GM19035 (cell line): ENCODE data around the gene TMEM131.
"Not testable (repeated sequence)": the region's sequence is repeated elsewhere in the genome, so short reads cannot be mapped to it uniquely, and the experiment has no call there.

ENCODE experiments used
- ATAC-seq: cut with Tn5 transposase; IDR thresholded peaks from one replicate; pipeline ENCODE4 v1.9.1; 2021; ENCODE audit not compliant: unreplicated experiment

Gene TMEM131

DNA sequence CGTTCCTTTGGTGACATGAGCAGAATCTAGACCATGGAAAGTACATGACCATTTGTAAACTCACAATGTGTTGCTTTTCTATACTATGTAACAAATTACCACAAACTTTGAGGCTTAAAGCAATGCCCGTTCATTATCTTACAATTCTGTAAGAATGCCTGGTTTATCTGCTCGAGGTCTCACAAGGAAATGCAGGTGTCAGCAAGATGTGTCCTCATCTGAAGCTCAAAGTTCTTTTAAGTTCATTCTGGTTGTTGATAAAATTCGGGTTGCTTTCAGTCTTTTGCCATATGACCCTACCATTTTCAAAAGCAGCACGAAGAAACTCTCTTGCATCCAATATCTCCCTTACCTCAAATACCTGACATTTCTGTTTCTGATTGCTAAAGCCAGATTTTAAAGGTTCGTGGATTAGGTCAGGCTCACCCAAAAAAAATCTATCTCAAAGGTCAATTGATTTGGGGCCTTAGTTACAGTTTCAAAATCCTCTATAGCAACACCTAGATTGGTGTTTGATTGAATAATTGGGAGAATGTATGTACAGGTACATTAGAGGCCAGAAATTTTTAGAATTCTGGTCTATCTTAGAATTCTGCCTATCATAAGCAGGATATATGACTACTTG, 125.9 kb downstream of the TMEM131 start:
- no peak for ATAC-seq

DNA sequence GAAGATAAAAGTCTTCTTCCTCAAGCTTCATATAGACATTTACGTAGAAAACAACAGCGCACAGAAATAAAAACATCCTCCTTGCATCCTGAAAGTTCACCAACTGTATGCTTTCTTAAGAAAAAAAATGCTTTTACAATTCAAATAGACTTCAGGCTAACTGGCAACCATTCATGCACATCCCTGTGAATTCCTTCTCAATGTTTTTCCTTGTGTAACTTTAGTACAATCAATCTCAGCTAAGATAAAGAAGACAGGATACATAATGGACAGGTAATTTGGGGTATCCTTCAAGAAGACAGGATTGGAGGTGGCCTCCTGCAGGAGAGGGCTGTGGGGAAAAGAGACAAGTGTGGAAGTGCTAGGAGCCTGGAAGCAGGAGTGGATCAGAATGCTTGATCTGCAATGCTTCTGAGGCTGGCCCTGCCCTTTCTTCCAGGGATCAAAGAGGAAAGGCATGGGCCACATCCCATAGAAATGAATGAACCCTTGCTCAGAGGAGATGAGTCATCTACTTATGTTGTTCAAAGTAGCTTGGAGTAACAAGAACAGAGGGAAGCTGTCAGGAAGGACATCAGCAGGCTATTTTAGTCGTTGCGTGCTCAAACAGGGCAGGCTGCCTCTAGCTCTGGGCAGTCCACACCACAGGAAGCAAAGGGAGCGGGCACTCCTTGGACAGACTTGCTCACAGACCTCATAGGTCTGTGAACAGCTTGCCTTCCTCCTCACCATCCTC, 126.6 kb downstream of the TMEM131 start:
- no peak for ATAC-seq

DNA sequence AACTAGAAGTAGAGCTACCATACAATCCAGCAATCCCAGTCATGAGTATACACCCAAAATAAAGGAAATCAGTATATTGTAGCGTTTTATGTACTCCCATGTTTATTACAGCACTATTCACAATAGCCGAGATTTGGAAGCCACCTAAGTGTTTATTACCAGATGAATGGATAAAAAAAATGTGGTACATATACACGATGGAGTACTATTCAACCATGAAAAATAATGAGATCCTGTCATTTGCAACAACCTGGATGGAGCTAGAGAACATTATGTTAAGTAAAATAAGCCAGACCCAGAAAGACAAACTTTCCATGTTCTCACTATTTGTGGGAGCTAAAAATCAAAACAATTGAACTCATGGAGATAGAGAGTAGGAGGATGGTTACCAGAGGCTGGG, 131.9 kb downstream of the TMEM131 start:
- no peak for ATAC-seq

DNA sequence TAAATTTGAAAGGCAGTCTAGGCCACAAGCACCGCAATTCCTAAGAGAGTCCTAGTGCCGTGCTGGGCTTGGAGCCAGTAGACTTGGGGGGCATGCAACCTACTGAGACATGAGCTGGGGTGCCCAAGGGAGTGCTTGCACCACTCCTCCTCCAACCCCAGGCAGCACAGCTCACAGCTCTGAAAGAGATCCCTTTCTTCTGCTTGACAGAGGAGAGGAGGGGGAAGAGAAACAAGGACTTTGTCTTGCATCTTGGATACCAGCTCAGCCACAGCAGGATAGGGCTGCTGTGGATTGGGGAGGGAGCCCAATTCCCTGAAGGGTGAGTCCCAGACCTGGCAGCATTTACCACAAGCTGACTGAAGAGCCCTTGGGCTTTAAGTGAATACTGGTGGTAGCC, 134.6 kb downstream of the TMEM131 start:
- no peak for ATAC-seq

DNA sequence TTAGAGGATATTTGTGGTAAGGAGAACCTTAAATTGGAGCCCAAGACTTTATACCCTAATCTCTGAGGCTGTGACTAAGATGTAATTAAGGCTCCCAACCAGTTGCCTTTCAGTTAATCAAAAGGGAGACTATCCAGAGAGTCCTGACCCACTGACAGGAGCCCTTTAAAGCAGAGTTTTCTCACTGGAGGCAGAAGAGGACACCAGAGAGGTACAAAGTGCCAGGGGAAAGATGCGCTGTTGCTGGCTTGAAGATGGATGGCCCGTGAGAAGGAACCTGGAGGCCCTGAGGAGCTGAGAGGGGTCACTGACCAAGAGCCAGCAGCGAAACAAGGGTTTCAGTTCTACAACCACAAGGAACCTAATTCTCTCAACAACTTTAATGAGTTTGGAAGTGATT, 137.3 kb downstream of the TMEM131 start:
- ATAC-seq, result no peak

DNA sequence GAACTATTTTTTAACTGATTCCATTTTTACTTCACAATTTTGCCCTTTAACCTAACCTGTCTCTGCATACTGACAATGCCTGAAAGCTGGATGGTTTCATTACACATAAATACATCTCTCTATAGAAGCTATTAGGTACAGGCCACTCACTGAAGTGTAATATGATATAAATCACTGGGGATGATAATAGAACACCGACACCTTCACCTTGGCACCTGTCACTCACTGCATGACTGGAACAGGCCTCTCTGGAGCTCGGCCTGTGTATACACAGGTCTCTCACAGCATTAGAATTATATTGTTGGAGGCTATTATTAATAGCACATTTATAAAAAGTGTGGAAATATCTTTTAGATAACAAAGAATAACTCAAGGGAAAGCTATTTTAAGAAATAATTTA, 138.2 kb downstream of the TMEM131 start:
- ATAC-seq, result no peak

DNA sequence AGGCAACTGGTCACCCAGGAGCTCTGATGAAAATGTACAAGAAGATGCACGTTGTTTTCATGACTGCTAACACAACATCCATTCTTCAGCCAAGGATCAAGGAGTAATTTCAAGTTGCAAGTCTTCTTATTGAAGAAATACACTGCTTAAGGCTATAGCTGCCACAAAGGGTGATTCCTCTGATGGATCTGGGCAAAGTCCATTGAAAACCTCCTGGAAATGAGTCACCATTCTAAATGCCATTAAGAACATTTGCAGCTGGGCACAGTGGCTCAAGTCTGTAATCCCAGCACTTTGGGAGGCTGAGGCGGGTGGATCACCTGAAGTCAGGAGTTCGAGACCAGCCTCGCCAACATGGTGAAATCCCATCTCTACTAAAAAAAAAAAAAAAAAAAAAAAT, 142.7 kb downstream of the TMEM131 start:
- not testable (repeated sequence) for ATAC-seq

DNA sequence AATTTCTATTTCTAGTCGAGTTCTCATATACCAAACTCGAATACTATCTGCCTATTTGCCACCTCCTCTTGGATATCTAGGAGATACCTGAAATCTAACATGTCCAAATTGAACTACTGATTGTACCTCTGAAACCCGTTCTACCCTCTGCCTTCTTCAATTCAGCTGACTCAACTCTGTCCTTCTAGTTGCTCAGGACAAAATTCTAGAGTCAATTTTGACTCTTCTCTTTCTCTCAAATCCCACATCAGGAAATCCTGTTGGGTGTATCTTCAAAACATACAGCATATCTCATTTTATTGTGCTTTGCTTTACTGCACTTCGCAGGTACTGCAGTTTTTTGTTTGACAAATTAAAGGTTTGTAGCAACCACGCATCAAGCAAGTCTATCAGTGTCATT, 144.6 kb downstream of the TMEM131 start:
- ATAC-seq, result no peak

DNA sequence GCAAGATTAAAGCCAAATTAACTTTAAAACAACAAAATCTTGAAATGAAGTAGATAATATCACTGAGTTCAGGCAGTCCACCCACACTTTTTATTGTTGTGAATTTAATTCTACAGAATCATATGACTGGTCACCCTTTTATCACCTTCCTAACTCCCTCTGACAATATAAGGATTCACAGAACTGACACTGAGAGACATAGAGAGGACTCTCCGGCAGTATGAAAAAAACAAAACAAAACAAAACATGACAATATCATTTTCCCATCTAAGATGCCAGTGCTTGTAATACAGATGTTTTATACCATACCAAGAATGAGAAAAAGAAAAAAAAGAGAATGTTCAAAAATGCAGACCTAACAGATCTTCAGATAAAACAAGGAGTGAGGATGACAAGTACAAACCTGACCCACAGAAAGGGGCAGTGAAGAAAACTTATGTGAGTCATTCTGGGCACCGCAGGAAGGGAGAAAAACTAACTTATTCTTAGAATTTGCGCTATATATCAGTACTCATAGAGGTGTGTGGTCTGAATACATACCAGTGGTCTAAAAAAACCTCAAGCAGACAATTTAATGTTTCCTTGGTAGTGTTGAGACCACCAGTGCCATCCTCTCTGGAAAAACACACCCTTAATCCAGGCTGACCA, 145.7 kb downstream of the TMEM131 start:
- peak; percentile 65 for ATAC-seq

DNA sequence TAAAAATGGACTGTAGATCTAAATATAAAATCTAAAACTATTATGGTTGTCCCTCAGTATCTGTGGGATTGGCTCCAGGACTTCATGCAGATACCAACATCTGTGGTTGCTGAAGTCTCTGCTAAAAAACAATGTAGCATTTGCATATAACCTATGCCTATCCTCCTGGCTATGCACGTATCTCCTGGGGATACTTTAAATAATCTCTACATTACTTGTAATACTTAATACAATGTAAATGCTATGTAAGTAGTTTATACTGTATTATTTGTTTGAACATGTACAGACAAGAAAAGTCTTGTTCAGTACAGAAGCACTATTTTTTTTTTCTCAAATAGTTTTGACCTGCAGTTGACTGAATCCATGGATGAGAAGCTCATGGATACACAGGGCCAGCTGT, 147.4 kb downstream of the TMEM131 start:
- no peak for ATAC-seq

DNA sequence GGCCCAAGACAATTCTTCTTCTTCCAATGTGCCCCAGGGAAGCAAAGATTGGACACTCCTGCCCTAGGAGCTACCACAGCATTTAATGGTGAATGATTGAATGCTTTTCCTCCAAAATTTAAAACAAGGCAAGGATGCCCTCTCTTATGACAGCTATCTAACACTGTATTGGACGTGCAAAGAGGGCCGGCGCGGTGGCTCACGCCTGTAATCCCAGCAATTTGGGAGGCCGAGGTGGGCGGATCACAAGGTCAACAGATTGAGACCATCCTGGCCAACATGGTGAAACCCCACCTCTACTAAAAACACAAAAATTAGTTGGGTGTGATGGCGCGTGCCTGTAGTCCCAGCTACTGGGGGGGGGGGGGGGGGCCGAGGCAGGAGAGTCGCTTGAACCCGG, 149.0 kb downstream of the TMEM131 start:
- ATAC-seq, result not testable (repeated sequence)

DNA sequence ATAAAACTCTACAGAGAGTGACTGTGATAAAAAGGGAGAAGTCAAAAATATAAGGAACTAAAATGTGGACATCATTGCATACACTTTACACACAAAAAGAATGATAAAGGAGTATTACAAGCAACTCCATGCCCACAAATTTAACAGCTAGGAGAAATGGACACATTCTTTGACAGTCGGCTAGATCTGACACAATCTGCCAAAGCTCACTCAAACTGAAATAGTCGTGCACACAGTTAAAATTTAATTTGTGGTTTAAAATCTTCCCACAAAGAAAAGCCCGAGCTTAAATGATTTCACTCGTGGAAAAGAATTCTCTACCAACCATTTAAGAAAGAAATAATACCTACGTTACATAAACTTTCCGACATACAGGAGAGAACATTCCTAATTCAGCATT, 149.9 kb downstream of the TMEM131 start:
- no peak for ATAC-seq

DNA sequence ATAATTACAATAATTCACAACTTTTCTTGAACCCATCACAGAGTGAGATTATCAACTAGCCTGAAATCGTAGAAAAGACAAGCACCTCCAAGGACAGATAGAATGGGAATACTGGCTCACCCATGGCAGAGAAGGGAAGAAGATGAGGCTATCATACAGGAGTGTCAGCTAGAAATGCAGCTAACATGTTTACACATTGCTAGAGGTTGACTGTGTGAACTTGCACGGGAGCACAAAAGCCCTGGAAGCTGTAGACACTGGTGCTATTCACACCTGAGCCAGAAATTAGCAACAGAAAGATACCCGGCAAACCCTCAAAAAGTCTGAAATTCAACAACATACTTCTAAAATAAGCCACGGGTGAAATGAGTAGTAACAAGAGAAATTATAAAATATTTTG, 150.6 kb downstream of the TMEM131 start:
- no peak for ATAC-seq

DNA sequence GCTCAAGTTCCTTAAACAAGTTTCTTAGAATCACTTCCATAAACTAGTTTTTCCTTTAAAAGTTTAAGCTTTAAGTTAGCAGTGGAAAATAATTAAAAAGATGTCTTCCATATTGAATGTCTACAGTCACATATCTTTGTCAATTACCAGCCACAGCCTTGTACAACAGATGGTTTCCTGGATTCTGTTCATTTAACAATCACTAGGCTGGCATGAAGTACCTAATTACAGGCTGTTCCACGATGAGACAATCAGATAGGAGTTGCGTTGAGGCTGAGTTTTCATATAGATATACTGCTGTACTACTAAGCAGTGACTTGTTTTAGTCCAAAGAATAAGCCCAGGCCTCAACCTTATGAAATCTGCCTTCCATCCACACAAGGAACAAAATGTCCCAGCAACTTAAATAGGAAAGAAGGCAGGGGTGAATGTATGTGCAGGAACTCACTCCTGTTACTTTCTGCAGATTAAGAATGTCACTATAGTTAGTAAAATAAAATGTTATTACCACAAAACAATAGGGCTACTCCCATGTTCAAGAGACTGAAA, 151.4 kb downstream of the TMEM131 start:
- no peak for ATAC-seq

DNA sequence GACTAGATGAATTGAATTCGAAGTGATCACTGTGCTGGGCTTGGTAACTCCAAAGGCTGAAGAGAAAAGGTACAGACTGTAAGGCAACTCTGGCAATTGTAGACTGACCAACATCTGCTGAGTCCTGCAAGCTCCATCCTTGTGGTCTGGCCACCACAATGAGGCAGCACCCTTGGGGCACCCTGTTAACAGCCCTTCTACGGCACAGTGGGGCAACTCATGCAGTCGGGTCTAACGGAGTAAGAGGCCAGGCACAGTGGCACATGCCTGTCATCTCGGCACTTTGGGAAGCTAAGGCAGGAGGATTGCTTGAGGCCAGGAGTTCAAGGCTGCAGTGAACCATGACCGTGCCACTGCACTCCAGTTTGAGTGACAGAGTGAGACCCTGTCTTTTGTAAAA, 155.6 kb downstream of the TMEM131 start:
- ATAC-seq, result no peak

DNA sequence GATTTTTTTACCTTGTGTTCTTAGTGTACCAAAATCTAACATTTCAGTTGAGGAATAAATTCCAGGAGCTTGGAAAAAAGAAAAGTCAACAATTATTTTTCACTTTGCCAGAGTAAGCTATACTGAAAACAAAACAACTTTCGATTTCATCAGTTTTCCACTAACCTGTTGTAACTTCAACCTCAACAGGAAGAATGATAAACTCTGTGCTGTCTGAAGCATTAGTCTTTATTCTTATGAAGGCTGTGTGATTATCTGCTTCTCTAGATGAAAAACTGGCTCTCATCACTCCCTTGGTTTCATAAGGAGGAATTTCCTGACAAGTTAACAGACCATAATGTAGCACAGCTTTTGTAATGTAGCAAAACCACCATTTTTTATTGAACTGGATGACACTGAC, 161.1 kb downstream of the TMEM131 start:
- no peak for ATAC-seq

DNA sequence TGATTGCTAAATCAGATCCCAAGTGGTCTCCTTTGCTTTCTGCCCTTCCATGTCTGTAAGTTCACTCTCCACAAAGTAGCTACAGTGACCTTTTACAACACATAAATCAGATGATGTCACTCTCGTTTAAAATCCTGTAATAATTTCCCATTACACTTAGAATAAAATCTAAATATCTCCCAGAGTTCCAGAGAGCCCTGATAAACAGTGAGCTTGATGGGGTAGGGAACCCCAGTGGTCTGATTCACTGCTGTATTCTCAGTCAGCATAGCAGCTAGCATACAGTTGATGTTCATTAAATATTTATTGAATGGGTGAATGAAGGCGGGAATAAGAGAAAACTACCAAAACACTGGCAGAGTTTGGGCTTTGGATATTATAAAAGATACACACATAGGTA, 164.6 kb downstream of the TMEM131 start:
- no peak for ATAC-seq

DNA sequence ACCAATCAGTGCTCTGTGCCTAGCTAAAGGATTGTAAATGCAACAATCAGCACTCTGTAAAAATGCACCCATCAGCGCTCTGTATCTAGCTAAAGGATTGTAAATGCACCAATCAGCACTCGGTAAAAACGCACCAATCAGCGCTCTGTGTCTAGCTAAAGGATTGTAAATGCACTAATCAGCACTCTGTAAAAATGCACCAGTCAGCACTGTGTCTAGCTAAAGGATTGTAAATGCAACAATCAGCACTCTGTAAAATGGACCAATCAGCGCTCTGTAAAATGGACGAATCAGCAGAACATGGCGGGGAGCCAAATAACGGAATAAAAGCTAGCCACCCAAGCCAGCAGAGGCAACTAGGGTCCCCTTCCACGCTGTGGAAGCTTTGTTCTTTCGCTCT, 166.5 kb downstream of the TMEM131 start:
- not testable (repeated sequence) for ATAC-seq

DNA sequence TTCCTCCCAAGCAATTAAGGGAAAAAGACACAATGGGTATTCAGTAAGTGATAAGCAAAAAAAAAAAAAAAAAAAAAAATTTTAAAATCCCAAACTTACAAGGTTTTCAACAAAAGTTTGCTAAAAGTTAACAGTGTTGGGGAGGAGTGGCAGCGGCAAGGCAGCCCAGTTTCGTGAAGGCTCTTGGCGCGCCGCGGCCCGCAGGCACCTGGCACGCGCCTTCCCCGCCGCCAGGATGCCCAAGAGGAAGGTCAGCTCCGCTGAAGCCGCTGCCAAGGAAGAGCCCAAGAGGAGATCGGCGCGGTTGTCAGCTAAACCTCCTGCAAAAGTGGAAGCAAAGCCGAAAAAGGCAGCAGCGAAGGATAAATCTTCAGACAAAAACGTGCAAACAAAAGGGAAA, 168.7 kb downstream of the TMEM131 start:
- not testable (repeated sequence) for ATAC-seq

DNA sequence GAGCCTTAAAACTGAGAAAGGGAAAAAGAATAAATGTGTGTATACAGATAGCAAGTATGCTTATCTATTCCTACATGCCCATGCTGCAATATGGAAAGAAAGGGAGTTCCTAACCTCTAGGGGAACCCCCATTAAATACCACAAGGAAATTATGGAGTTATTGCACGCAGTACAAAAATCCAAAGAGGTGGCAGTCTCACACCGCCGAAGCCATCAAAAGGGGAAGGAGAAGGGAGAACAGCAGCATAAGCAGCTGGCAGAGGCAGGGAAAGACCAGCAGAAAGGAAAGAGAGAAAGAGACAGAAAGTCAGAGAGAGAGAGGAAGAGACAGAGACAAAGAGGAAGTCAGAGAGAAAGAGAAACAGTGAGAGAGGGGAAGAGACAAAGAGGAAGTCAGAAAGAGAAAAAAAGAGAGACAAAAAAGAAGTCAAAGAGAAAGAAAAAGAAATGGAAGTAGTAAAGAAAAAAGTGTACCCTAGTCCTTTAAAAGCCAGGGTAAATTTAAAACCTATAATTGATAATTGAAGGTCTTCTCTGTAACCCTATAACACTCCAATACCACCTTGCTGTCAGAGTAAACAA, 169.4 kb downstream of the TMEM131 start:
- ATAC-seq, result not testable (repeated sequence)

DNA sequence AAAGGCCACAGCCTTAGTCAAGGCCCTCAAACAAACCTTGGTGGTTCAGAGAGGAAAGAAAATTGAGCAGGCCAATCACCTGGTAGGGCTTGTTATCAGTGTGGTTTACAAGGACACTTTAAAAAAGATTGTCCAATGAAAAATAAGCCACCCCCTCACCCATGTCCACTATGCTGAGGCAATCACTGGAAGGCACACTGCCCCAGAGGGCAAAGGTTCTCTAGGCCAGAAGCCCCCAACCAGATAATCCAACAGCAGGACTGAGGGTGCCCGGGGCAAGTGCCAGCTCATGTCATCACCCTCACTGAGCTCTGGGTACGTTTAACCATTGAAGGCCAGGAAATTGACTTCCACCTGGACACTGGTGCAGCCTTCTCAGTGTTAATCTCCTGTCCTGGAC, 171.7 kb downstream of the TMEM131 start:
- ATAC-seq, result not testable (repeated sequence)

DNA sequence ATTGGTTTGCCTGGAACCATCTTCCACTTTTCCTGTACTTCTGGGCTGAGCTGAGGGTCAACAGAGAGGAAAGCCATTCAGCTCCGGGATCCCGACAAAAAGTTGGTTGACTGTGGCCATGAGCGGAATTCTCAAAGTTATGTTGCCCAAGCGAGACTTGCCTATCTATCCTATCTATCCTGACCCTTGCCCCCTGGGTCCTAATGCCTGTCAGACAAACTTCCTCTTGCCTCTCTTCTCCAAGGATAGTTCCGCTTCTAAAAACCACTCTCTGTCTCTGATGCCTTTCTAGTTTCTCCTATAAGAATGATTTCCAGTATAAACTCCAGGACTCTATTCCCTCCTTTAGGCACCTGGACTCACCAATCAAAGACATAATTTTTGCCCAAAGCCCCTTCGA, 173.9 kb downstream of the TMEM131 start:
- not testable (repeated sequence) for ATAC-seq
